ENCODE data around the gene LRRC4C. TPM values are rescaled to one million over a fixed set of nuclear protein-coding genes. Genes with fewer than 3 reads are reported as not detected.

Gene LRRC4C
- total and polyA plus RNA-seq, 5 donors: 1.0 to 2.7 (median 2.0) TPM

GRCh38 chr11:41116970-41117369 is 342.5 kb downstream of the LRRC4C start:
- WGBS: 58% methylated on average over 3 of the region's 3 CpGs
- DNase-seq (no peak), ATAC-seq (no peak)
- H3K4me3 ChIP-seq (ENCODE audit: low read length): no peak overlapping the region
- no peak overlapping the region for H3K27ac ChIP-seq (ENCODE audit: low read length)
- H3K4me1 ChIP-seq (ENCODE audit: control insufficient read depth, insufficient read depth, low read length): no peaks in the 10 kb centered on the region
- H3K9me3 ChIP-seq (ENCODE audit: control insufficient read depth, low read length): no peaks in the 10 kb centered on the region
- H3K27me3 ChIP-seq (ENCODE audit: control insufficient read depth, insufficient read depth): no peaks in the 10 kb centered on the region
- intact Hi-C loops (cut with DNase I): no loop called here

GRCh38 chr11:41115066-41115465 is 344.4 kb downstream of the LRRC4C start:
- Histone ChIP-seq H3K27ac (ENCODE audit: low read length) (no peak overlapping the region), H3K27me3 (ENCODE audit: control insufficient read depth, insufficient read depth) (no peaks in the 10 kb centered on the region), H3K4me1 (ENCODE audit: control insufficient read depth, insufficient read depth, low read length) (no peaks in the 10 kb centered on the region), H3K4me3 (ENCODE audit: low read length) (no peak overlapping the region), H3K9me3 (ENCODE audit: control insufficient read depth, low read length) (no peaks in the 10 kb centered on the region)
- no peak for ATAC-seq
- DNase-seq: no peak
- intact Hi-C loops (cut with DNase I): no loop called here

GRCh38 chr11:41113160-41113559 is 346.3 kb downstream of the LRRC4C start:
- Histone ChIP-seq H3K27ac (ENCODE audit: low read length) (no peak overlapping the region), H3K4me3 (ENCODE audit: low read length) (no peak overlapping the region), H3K4me1 (ENCODE audit: control insufficient read depth, insufficient read depth, low read length) (no peaks in the 10 kb centered on the region), H3K9me3 (ENCODE audit: control insufficient read depth, low read length) (no peaks in the 10 kb centered on the region), H3K27me3 (ENCODE audit: control insufficient read depth, insufficient read depth) (no peaks in the 10 kb centered on the region)
- intact Hi-C loops (cut with DNase I): no loop called here
- WGBS: 50% methylated on average over 2 of the region's 2 CpGs
- no peak for DNase-seq
- no peak for ATAC-seq

- Histone ChIP-seq H3K27ac (ENCODE audit: low read length) (no peak overlapping the region), H3K4me3 (ENCODE audit: low read length) (no peak overlapping the region), H3K9me3 (ENCODE audit: control insufficient read depth, low read length) (no peaks in the 10 kb centered on the region), H3K4me1 (ENCODE audit: control insufficient read depth, insufficient read depth, low read length) (no peaks in the 10 kb centered on the region), H3K27me3 (ENCODE audit: control insufficient read depth, insufficient read depth) (no peaks in the 10 kb centered on the region)
- intact Hi-C loops (cut with DNase I): no loop called here
- 76% methylated on average over 4 of the region's 4 CpGs for WGBS
- no peak for DNase-seq
- no peak for ATAC-seq
Measured at GRCh38 chr11:41110527-41110926, 348.9 kb downstream of the LRRC4C start.

- Histone ChIP-seq H3K4me3 (ENCODE audit: low read length) (no peak overlapping the region), H3K4me1 (ENCODE audit: control insufficient read depth, insufficient read depth, low read length) (no peaks in the 10 kb centered on the region), H3K9me3 (ENCODE audit: control insufficient read depth, low read length) (no peaks in the 10 kb centered on the region), H3K27me3 (ENCODE audit: control insufficient read depth, insufficient read depth) (no peaks in the 10 kb centered on the region), H3K27ac (ENCODE audit: low read length) (no peak overlapping the region)
- WGBS: 74% methylated on average over 4 of the region's 4 CpGs
- DNase-seq: no peak
- ATAC-seq: no peak
- intact Hi-C loops (cut with DNase I): no loop called here
Measured at GRCh38 chr11:41102471-41102870, 357.0 kb downstream of the LRRC4C start.

- 29% methylated on average over 1 of the region's 1 CpG for WGBS
Measured at GRCh38 chr11:41099654-41100053, 359.8 kb downstream of the LRRC4C start.

GRCh38 chr11:41085123-41085522 is 374.3 kb downstream of the LRRC4C start:
- 39% methylated on average over 1 of the region's 1 CpG for WGBS
- no peaks in the 10 kb centered on the region for H3K27me3 ChIP-seq (ENCODE audit: control insufficient read depth, insufficient read depth)

More at GRCh38 chr11:41099654-41100053, 359.8 kb downstream of the LRRC4C start:
- ATAC-seq (no peak), DNase-seq (no peak)
- Histone ChIP-seq H3K4me1 (ENCODE audit: control insufficient read depth, insufficient read depth, low read length) (no peaks in the 10 kb centered on the region), H3K4me3 (ENCODE audit: low read length) (no peak overlapping the region), H3K9me3 (ENCODE audit: control insufficient read depth, low read length) (no peaks in the 10 kb centered on the region), H3K27me3 (ENCODE audit: control insufficient read depth, insufficient read depth) (no peaks in the 10 kb centered on the region), H3K27ac (ENCODE audit: low read length) (no peak overlapping the region)
- intact Hi-C loops (cut with DNase I): no loop called here

GRCh38 chr11:41081756-41082285 is 377.6 kb downstream of the LRRC4C start:
- intact Hi-C loops (cut with DNase I): no loop called here
- 80% methylated on average over 8 of the region's 8 CpGs for WGBS
- no peak for ATAC-seq

More at GRCh38 chr11:41085123-41085522, 374.3 kb downstream of the LRRC4C start:
- Histone ChIP-seq H3K4me3 (ENCODE audit: low read length) (no peak overlapping the region), H3K4me1 (ENCODE audit: control insufficient read depth, insufficient read depth, low read length) (no peaks in the 10 kb centered on the region), H3K27ac (ENCODE audit: low read length) (no peak overlapping the region), H3K9me3 (ENCODE audit: control insufficient read depth, low read length) (no peaks in the 10 kb centered on the region)
- ATAC-seq: no peak
- DNase-seq: no peak
- intact Hi-C loops (cut with DNase I): no loop called here

GRCh38 chr11:41074318-41074717 is 385.1 kb downstream of the LRRC4C start:
- H3K27me3 ChIP-seq (ENCODE audit: control insufficient read depth, insufficient read depth): no peaks in the 10 kb centered on the region
- no peaks in the 10 kb centered on the region for H3K9me3 ChIP-seq (ENCODE audit: control insufficient read depth, low read length)
- intact Hi-C loops (cut with DNase I): no loop called here
- no peak for DNase-seq
- ATAC-seq: no peak
- no peak overlapping the region for H3K4me3 ChIP-seq (ENCODE audit: low read length)
- no peaks in the 10 kb centered on the region for H3K4me1 ChIP-seq (ENCODE audit: control insufficient read depth, insufficient read depth, low read length)
- H3K27ac ChIP-seq (ENCODE audit: low read length): no peak overlapping the region

More at GRCh38 chr11:41081756-41082285, 377.6 kb downstream of the LRRC4C start:
- DNase-seq: no peak
- H3K27me3 ChIP-seq (ENCODE audit: control insufficient read depth, insufficient read depth): no peaks in the 10 kb centered on the region
- no peak overlapping the region for H3K27ac ChIP-seq (ENCODE audit: low read length)
- no peaks in the 10 kb centered on the region for H3K4me1 ChIP-seq (ENCODE audit: control insufficient read depth, insufficient read depth, low read length)
- H3K4me3 ChIP-seq (ENCODE audit: low read length): no peak overlapping the region
- no peaks in the 10 kb centered on the region for H3K9me3 ChIP-seq (ENCODE audit: control insufficient read depth, low read length)

- Histone ChIP-seq H3K4me1 (ENCODE audit: control insufficient read depth, insufficient read depth, low read length) (no peaks in the 10 kb centered on the region), H3K4me3 (ENCODE audit: low read length) (no peak overlapping the region), H3K27me3 (ENCODE audit: control insufficient read depth, insufficient read depth) (no peaks in the 10 kb centered on the region), H3K9me3 (ENCODE audit: control insufficient read depth, low read length) (no peaks in the 10 kb centered on the region), H3K27ac (ENCODE audit: low read length) (no peak overlapping the region)
- DNase-seq: no peak
- 70% methylated on average over 8 of the region's 8 CpGs for WGBS
- intact Hi-C loops (cut with DNase I): no loop called here
- ATAC-seq: no peak
Measured at GRCh38 chr11:41065432-41065831, 394.0 kb downstream of the LRRC4C start.

GRCh38 chr11:41058138-41058537 is 401.3 kb downstream of the LRRC4C start:
- H3K9me3 ChIP-seq (ENCODE audit: control insufficient read depth, low read length): no peaks in the 10 kb centered on the region
- peak in 1 of 3 donors; percentile 19 for DNase-seq
- no peaks in the 10 kb centered on the region for H3K4me1 ChIP-seq (ENCODE audit: control insufficient read depth, insufficient read depth, low read length)
- WGBS: 85% methylated on average over 5 of the region's 5 CpGs
- ATAC-seq: no peak
- H3K27ac ChIP-seq (ENCODE audit: low read length): no peak overlapping the region
- no peak overlapping the region for H3K4me3 ChIP-seq (ENCODE audit: low read length)
- no peaks in the 10 kb centered on the region for H3K27me3 ChIP-seq (ENCODE audit: control insufficient read depth, insufficient read depth)
- intact Hi-C loops (cut with DNase I): no loop called here

Measured in right cardiac atrium (tissue), 5 donors.